Nephron progenitor cell (in vitro differentiated cells): ENCODE measurements around the gene RPUSD2.

Experiments used
- DNase-seq: peaks from one replicate; pipeline ENCODE4 v3.0.0; 2021
- H3K27ac Mint-ChIP-seq: 2 replicates; pipeline ENCODE4 v1.8.0; 2021; ENCODE audit warnings: mild to moderate bottlenecking, moderate library complexity, mixed read lengths
- H3K27me3 Mint-ChIP-seq: 2 replicates; pipeline ENCODE4 v1.8.0; 2021; ENCODE audit warnings: mild to moderate bottlenecking, low read depth, mixed read lengths; ENCODE audit not compliant: poor library complexity
- H3K36me3 Mint-ChIP-seq: 2 replicates; pipeline ENCODE4 v1.8.0; 2021; ENCODE audit warnings: low read depth, mixed read lengths
- H3K4me1 Mint-ChIP-seq: 2 replicates; pipeline ENCODE4 v1.8.0; 2021; ENCODE audit warnings: mixed read lengths
- H3K4me3 Mint-ChIP-seq: 2 replicates; pipeline ENCODE4 v1.8.0; 2021; ENCODE audit warnings: mild to moderate bottlenecking, moderate library complexity, mixed read lengths
- H3K9me3 Mint-ChIP-seq: 2 replicates; pipeline ENCODE4 v1.8.0; 2021; ENCODE audit warnings: mild to moderate bottlenecking, moderate library complexity, mixed read lengths
- TF ChIP-seq, protein P1 (sequence below): fragments of 200-600 bp; sonication (generic); IDR thresholded peaks from 2 replicates; pipeline ENCODE4 v1.5.0; 2021; ENCODE audit warnings: antibody characterized with exemption

Gene RPUSD2

DNA sequence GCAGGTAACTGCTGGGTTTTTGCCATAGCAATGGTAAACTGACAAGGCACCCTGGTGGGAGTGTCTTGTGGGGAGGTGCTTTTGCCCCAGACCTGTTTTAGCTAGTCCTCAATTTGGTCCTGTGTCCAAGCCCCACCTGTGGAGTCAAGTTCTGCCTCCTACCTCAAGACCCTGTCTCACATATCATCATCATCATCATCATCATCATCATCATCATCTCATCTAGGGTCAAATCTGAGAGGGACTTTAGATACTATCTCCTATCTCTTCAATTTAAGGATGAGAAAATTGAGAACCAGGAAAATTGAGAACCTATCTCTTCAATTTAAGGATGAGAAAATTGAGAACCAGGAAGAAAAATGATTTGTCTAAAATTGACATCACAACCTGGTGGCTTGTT lies 34.8 kb downstream of the RPUSD2 start:
- TF ChIP-seq, protein P1, sequence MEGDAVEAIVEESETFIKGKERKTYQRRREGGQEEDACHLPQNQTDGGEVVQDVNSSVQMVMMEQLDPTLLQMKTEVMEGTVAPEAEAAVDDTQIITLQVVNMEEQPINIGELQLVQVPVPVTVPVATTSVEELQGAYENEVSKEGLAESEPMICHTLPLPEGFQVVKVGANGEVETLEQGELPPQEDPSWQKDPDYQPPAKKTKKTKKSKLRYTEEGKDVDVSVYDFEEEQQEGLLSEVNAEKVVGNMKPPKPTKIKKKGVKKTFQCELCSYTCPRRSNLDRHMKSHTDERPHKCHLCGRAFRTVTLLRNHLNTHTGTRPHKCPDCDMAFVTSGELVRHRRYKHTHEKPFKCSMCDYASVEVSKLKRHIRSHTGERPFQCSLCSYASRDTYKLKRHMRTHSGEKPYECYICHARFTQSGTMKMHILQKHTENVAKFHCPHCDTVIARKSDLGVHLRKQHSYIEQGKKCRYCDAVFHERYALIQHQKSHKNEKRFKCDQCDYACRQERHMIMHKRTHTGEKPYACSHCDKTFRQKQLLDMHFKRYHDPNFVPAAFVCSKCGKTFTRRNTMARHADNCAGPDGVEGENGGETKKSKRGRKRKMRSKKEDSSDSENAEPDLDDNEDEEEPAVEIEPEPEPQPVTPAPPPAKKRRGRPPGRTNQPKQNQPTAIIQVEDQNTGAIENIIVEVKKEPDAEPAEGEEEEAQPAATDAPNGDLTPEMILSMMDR: no peak
- no peaks in the 10 kb centered on the region for H3K4me1 Mint-ChIP-seq
- DNase-seq: no peak
- peaks cover 4% of the 10 kb centered on the region for H3K9me3 Mint-ChIP-seq
- H3K27ac Mint-ChIP-seq: no peak overlapping the region
- no peak overlapping the region for H3K4me3 Mint-ChIP-seq
- H3K27me3 Mint-ChIP-seq: no peaks in the 10 kb centered on the region
- peaks cover 21% of the 10 kb centered on the region for H3K36me3 Mint-ChIP-seq

DNA sequence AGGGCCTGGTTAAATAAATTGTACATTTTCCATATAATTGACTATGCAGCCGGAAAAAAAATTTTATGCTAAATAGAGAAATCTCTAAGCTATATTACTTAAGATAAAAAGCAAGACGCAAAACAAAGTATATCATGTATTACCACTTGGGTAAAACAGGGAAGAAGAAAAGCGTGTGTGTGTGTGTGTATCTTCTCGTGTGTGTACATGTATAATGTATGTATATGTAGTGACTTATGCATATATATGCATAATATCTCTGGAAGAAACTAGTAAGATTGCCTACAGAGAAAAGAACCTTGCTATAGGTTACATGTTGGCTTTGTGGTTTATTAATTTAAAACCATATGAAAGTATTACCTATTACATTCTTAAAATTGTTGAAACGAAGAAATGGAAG lies 44.0 kb downstream of the RPUSD2 start:
- Mint-ChIP-seq H3K27ac (no peak overlapping the region), H3K27me3 (no peaks in the 10 kb centered on the region), H3K4me1 (no peaks in the 10 kb centered on the region), H3K9me3 (no peaks in the 10 kb centered on the region), H3K36me3 (peaks cover 27% of the 10 kb centered on the region), H3K4me3 (no peak overlapping the region)
- TF ChIP-seq, protein P1: no peak
- DNase-seq: no peak

DNA sequence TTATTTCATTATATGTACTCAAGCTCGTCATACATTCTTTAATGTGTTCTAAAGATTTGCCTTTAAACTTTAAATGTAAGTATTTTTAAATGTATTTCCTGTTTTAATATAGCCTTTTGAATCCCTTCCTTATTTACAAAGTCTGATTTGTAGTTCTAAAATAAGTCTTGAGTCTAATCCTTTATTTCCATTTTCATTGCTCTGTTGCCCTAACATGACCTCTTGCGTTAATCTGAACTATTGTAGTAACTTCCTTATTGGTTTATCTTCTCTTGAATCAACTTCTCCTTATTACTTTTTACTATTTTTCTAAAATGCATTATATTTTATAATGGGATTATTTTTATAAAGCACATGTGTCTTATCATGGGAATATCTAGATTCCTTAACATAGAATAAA lies 48.9 kb downstream of the RPUSD2 start:
- no peaks in the 10 kb centered on the region for H3K27me3 Mint-ChIP-seq
- no peak for DNase-seq
- no peak overlapping the region for H3K27ac Mint-ChIP-seq

DNA sequence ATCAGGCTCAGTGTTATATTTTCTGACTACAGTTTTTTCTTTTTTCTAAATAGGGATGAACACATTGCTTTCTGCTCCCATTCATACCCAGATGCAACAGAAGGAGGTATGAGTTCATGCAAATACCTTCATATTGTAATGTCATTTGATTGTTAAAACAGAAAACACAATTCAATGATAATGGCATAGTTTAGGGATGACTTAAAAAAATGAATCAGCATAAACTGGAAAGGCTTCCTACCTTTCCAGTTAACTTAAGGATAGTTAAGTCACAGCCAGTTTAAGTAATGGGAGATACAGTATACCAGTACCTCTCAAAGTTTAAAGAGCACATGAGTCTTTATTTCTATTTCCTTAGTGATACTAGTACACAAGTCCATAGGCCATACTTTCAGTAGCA lies 49.8 kb downstream of the RPUSD2 start:
- no peak for DNase-seq
- no peak overlapping the region for H3K27ac Mint-ChIP-seq
- no peaks in the 10 kb centered on the region for H3K9me3 Mint-ChIP-seq

More for the DNA sequence above, 48.9 kb downstream of the RPUSD2 start:
- Mint-ChIP-seq H3K4me3 (no peak overlapping the region), H3K36me3 (peaks cover 41% of the 10 kb centered on the region), H3K4me1 (no peaks in the 10 kb centered on the region), H3K9me3 (no peaks in the 10 kb centered on the region)
- TF ChIP-seq, protein P1: no peak

DNA sequence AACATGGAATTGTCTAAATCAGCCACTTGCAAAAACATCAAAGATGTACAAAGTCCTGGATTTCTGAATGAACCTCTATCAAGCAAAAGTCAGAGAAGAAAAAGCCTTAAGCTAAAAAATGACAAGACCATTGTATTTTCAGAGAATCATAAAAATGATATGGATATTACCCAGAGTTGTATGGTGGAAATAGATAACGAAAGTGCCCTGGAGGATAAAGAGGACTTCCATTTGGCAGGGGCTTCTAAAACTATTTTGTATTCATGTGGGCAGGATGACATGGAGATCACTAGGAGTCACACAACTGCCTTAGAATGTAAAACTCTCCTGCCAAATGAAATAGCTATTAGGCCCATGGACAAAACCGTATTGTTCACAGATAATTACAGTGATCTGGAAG lies 54.3 kb downstream of the RPUSD2 start:
- no peaks in the 10 kb centered on the region for H3K4me1 Mint-ChIP-seq
- TF ChIP-seq, protein P1: no peak
- no peak overlapping the region for H3K4me3 Mint-ChIP-seq
- H3K27me3 Mint-ChIP-seq: no peaks in the 10 kb centered on the region
- no peak for DNase-seq
- peaks cover 25% of the 10 kb centered on the region for H3K36me3 Mint-ChIP-seq
- no peaks in the 10 kb centered on the region for H3K9me3 Mint-ChIP-seq
- H3K27ac Mint-ChIP-seq: no peak overlapping the region

More for the DNA sequence above, 49.8 kb downstream of the RPUSD2 start:
- Mint-ChIP-seq H3K4me1 (no peaks in the 10 kb centered on the region), H3K4me3 (no peak overlapping the region), H3K27me3 (no peaks in the 10 kb centered on the region), H3K36me3 (peaks cover 39% of the 10 kb centered on the region)
- TF ChIP-seq, protein P1: no peak
